Suppressor macrophage treated with lipopolysaccharide for 4 hours (primary cell): ENCODE measurements around the gene CDH4.

Experiments
- DNase-seq: peaks from one replicate; pipeline ENCODE4 v3.0.0-alpha.2; 2020

CDH4 gene

GRCh38 chr20:61753316-61753942 lies 501.4 kb downstream of the CDH4 start:
- no peak for DNase-seq

GRCh38 chr20:61753987-61754956 lies 502.2 kb downstream of the CDH4 start:
- no peak for DNase-seq

GRCh38 chr20:61754976-61755778 lies 503.1 kb downstream of the CDH4 start:
- DNase-seq = no peak

- no peak for DNase-seq
Observed at GRCh38 chr20:61755971-61756845, 504.1 kb downstream of the CDH4 start.

GRCh38 chr20:61756966-61757677 lies 505.1 kb downstream of the CDH4 start:
- no peak for DNase-seq

GRCh38 chr20:61757678-61758563 lies 505.9 kb downstream of the CDH4 start:
- DNase-seq = no peak

GRCh38 chr20:61758564-61759200 lies 506.6 kb downstream of the CDH4 start:
- no peak for DNase-seq

GRCh38 chr20:61759286-61760065 lies 507.4 kb downstream of the CDH4 start:
- DNase-seq = no peak

- DNase-seq = no peak
Observed at GRCh38 chr20:61760321-61760720, 508.3 kb downstream of the CDH4 start.

GRCh38 chr20:61760731-61761130 lies 508.7 kb downstream of the CDH4 start:
- no peak for DNase-seq

- DNase-seq = no peak
Observed at GRCh38 chr20:61761453-61762166, 509.5 kb downstream of the CDH4 start.

- no peak for DNase-seq
Observed at GRCh38 chr20:61762167-61762710, 510.2 kb downstream of the CDH4 start.

GRCh38 chr20:61762886-61763739 lies 511.1 kb downstream of the CDH4 start:
- DNase-seq = no peak

GRCh38 chr20:61763740-61764400 lies 511.8 kb downstream of the CDH4 start:
- DNase-seq = no peak

GRCh38 chr20:61764471-61765025 lies 512.5 kb downstream of the CDH4 start:
- no peak for DNase-seq
